Fibroblast of skin of abdomen (primary cell): ENCODE data around the gene HHAT. TPM values are rescaled to one million over a fixed set of nuclear protein-coding genes. Genes with fewer than 3 reads are reported as not detected.

Experiments used
- DNase-seq: peaks from one replicate; pipeline ENCODE4 v3.0.0-alpha.2; 2013
- polyA plus RNA-seq, 2 experiments: library from polyadenylated mRNA; unstranded; fragments of 120-200 nt; gene quantifications; one replicate each; pipeline ENCODE4 v1.2.1, GENCODE V29; 2013; ENCODE audit not compliant: insufficient read length in 2 of 2

Gene HHAT
- polyA plus RNA-seq (2013, experiment 1 of 2; ENCODE audit: insufficient read length): 10.5 TPM
- 9.7 TPM for polyA plus RNA-seq (2013, experiment 2 of 2; ENCODE audit: insufficient read length)

DNA sequence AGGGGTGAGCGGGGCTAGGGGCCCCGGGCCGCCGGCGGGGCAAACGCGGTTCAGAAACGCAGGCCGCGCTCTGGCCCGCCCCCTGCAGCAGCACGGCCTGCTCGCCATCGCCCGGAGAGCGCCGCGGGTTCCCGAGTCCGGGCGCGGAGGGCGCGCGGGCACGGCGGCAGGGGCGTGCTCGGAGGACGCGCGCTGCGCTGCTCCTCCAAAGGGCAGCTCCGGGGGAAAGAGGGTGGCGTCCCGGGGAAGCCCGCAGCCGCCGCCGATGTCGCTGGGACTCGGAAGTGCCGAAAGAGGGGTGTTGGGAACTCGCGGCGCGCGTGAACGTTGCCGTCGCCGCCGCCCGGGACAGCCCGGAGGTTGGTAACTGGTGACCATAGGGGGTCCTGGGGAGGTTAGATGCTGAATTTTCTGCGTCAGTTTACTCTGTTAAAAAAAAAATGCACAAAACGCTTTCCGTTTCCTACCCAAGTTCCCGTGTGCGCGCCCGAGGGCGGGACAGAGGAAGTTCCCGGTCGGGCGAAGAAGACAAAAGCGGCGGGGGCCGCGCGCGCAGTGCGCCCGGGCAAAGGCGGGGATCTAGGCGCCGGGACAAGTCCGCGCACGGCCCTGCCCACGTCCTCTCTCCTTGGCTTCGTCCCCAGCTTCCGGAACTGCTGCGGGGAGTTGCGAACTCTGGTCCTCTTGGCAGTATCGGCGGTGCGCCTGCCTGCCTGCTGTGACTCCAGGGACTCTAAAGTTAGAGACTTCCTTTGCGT, at the start of gene HHAT:
HHAT (plus strand) TSS at position 157 of the 758 bp plus-strand sequence. CDS start 20,074 bp downstream, outside the sequence.
- DNase-seq: peak; percentile 77

DNA sequence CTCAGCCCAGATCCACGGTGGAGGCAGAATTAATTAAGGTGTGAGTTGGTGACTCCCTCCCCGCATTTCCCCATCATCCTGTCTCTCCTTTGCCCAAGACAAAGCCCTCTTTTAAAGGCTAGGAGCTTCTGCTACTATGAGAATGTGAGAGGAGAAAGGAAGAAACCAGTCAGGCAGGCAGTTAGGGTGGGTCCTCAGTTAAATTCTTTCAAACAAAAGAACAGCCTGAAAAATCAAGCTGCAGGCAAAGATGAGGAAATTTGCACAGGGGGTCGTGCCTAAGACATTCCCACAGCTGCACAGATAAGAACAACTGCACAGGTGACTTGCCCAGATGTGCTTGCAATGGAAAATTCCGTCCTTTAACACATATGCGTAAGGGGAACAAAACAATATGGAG, 48.5 kb upstream of the HHAT start:
- DNase-seq: no peak

GRCh38 chr1:210288116-210288515, 40.6 kb upstream of the HHAT start:
- no peak for DNase-seq

DNA sequence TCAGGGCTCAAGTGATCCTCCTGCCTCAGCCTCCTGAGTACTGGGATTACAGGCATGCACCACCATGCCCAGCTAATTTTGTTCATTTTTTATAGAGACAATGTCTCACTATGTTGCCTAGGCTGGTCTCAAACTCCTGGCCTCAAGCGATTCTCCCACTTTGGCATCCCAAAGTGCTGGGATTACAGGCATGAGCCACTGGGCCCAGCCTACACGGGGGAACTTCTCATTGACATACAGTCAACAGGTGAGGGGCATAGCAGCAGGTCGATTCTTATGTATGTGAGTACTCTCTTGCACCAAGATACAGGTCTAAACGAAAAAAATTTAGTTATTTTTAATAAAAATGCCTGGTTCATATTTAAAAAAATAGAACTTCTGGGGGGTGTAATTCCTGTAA, 39.5 kb upstream of the HHAT start:
- DNase-seq: no peak

GRCh38 chr1:210291081-210291764, 37.5 kb upstream of the HHAT start:
- peak; percentile 27 for DNase-seq

DNA sequence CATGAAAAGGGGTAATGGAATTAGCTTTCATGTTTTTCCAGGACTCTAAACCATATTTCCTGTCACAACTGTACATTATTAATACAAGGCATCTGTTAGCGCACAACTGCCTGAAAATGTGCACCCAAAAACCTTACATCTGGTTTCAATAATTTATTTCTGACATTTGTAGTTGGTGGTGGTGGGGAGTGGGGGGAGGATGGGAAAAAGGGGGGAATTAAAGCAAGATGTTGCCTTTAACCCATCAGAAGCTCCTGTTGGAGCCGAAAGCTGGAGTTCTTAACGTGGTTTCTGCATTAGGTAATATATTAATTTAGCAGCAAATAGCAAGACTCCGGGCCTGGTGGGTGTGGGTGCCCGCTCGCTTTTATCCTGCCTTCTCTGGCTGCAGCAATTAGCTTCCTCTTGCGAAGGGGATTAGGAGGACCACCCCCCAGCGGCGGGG, 36.9 kb upstream of the HHAT start:
- peak; percentile 96 for DNase-seq

DNA sequence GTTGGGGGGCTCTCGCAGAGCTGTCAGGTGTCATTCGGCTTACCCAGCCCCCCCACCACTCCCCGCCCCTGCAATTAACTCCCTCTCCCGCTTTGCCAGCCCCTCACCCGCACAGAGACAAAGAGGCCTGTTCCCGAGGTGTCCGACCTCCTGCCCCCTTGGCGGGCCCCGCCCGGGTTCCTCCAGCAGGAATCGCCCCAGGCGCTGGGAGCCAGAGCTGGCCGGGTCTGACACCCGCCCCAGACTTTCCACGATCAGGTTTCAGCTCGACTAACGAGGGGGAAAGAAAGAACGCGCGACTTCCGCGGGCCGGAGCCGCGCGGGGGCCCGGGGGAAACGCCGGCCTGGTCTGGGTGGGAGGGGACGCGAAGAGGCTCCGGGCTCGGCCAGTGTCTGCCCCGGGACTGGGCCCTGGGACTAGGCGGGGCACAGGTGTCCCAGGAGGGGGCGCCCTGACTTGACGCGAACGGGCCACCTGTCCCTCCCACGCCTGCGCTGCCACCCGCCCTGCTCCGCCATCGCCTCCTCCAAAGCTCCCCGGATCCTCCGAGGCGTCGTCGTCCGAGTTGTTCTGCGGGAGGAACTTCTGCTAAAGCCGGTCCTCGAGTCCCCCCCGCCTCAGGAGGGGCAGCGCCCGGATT, 36.4 kb upstream of the HHAT start:
- DNase-seq: no peak

DNA sequence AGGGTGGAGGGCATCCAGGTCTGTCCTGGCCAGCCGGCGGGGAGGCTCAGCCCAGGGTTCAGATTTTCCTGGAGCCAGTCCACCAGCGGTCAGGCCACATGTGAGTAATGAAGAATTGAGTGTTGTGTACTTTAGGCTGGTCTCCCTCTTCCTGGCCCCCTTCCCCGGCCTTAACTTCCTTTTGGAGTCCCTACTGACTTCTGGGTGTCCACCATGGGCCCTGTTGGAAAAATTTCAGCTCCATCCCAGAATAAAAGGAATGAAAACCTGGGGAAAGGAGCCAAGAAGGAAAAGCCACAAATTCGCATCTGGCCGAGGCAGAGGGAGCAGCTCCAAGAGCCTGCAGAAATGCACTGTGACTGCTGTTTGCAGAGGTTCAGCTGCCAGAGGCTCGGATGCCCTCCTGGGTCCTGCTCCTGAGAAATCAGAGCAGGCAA, 35.5 kb upstream of the HHAT start:
- DNase-seq: peak; percentile 91

DNA sequence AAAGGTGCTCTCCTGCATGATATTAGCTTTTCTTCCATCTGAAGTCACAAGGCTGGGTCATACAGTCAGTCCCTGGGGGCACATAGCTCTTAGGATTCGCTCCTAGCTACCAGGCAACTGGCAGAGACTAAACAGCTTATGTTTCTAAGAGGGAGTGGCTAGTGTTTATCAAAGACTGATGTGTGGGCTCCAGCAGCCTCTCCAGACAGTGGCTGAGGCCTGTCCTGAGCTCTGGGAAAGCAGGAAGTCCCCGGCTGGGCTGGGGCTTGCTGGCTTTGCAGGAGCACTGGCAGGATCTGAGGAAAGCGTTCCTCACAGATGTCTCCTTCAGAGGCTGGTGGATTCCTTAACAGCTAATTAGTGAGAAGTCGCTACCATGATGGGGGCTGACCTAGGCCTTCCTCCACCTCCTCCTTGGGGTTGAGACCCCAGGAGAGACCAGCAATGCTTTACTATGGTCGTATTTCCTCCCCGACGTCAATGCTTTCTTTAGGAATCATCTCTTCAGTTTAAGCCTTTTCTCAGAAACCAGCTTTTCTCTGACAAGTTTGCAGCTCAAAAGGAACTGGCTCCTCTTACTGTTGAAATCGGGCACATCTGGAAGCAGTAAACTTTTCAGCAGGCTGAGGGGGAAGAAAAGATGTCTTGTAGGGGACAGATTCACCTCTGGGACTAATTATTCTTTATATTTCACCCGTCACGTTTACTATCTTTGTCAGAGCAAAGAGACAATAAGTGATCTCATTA, 33.5 kb upstream of the HHAT start:
- DNase-seq: peak; percentile 73

DNA sequence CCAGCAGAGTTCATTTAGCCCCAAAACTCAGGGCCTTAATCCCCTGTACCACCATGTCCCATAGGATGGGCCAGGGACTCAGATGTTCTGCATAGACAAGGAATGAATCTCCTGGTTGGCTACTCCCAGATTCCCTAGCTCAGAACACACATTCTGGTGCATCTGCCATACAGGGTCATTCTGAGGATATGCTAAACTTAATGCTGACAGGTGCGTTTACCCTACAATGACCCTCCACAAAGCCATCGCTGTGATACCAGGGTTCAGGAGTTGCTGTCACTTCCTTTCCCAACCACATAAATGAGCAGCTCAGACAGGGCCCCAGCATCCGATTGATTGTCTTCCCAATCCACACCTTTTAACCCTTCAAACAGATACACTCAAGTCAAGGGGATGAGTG, 32.0 kb upstream of the HHAT start:
- DNase-seq: no peak

GRCh38 chr1:210298296-210298695, 30.4 kb upstream of the HHAT start:
- peak; percentile 5 for DNase-seq

DNA sequence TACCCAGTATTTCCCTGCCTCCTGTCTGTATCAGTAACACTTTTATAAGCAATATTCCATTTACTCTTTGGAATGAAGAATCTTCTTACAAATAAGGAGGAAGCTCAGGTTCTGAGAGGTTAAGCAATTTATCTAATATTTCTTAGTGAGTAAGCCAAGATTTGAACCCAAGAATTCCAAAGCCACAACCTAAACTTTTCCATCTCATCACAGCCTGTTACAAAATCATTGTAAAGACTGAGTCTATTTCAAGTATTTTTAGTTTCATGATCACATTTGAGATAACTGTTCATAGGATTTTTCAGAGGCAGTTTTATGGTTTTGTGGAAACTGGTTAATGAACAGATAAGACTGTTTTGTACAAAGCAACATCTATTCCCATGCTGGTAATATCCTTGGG, 29.8 kb upstream of the HHAT start:
- peak; percentile 6 for DNase-seq

- DNase-seq: no peak
Observed at GRCh38 chr1:210299501-210299900, 29.2 kb upstream of the HHAT start.

- no peak for DNase-seq
Observed at GRCh38 chr1:210300923-210301614, 27.6 kb upstream of the HHAT start.

DNA sequence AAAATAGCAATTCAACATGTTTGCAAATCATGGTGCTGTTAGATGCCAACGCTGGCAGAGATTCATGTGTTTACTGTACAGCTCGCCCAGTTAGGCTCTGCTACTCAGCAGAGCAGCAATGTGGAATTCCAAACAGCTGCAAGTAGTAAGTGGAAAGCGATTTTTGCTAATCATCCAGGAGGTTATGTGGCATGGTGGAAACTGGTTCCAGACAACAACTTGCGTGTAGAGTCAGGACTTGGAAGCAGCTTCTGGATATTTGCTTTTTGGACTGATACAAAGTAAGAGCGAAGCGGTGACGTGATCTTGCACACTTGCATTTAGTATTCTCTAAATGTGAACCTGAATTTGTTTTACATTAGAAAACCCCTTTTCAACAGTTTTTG, 27.1 kb upstream of the HHAT start:
- DNase-seq: peak; percentile 43

DNA sequence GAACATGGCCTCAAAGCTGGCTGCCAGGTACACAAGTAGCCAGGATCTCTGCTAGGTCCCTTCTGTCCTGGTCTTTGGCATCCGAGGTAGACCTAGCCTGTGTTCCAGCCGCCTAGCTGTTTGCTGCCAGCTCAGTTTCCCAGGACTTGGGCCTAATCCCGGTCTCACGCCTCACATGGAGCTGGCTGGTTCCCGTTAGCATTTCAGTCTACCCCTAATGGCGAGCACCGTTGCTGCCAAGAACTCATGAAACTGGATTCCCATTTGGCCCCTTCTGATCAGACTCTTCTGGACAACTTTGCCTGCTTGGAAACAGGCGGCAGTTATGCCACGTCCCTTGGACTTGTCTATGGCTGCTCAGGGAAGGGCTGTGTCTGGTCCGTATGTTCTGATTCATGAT, 26.2 kb upstream of the HHAT start:
- no peak for DNase-seq

- DNase-seq: no peak
Observed at GRCh38 chr1:210303391-210303790, 25.3 kb upstream of the HHAT start.

DNA sequence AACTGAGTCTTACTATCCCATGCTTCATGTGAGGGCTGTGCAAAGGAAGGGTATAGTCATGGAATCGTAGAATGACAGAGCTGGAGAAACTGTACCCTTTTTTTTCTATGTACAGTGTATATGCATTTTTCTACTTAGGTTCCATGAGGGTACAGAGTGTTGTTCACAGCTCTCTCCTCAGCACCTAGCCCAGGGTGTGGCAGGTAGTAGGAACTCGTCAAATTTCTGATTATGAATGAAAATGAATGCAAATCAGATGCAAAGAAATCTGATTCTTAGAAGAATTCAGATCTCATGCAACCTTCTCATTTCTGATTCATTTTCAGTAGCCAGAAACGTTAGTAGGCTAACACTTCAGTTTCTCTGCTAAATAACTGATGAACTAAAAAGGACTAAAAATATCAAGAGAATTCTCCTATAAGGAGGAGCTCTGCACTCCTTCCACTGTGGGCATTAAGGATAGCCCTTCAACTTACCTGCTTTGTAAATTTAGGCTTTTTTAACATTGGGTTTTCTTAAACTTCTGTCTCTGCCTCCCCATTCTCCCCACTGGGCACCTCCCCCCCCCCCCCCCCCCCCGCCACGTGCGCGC, 18.0 kb upstream of the HHAT start:
- DNase-seq: no peak

GRCh38 chr1:210311726-210312493, 16.8 kb upstream of the HHAT start:
- DNase-seq: no peak

DNA sequence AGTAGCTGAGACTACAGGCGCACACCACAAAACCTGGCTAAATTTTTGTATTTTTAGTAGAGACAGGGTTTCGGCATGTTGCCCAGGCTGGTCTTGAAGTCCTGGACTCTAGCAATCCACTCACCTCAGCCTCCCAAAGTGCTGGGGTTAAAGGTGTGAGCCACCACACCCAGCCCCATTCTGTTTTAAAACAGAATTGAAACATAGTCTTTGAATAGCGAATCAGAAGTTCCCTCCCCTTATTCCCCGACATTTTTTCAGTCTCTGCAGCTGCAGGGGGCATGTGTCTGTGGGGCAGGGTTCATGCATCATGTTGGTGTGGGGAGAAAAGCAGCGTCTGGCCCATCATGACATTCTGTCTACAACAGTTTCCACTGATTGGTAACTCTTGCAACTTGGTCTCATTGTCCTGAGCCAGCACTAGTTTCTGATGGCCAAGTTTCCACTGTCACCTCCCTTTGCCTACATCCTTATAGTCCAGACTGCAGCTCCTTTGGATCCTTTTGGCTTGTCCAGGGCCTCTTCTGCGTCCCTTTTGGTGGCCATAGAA, 15.6 kb upstream of the HHAT start:
- DNase-seq: no peak

- DNase-seq: no peak
Observed at GRCh38 chr1:210313921-210314320, 14.8 kb upstream of the HHAT start.
